Right hindlimb (tissue), 1 donor: ENCODE measurements around the gene SIGLEC15.

Source experiments
- DNase-seq: peaks from one replicate; pipeline ENCODE4 v3.0.0-alpha.2; 2018

Gene SIGLEC15

GRCh38 chr18:45887585-45887984 is 62.1 kb downstream of the SIGLEC15 start:
- no peak for DNase-seq

DNA sequence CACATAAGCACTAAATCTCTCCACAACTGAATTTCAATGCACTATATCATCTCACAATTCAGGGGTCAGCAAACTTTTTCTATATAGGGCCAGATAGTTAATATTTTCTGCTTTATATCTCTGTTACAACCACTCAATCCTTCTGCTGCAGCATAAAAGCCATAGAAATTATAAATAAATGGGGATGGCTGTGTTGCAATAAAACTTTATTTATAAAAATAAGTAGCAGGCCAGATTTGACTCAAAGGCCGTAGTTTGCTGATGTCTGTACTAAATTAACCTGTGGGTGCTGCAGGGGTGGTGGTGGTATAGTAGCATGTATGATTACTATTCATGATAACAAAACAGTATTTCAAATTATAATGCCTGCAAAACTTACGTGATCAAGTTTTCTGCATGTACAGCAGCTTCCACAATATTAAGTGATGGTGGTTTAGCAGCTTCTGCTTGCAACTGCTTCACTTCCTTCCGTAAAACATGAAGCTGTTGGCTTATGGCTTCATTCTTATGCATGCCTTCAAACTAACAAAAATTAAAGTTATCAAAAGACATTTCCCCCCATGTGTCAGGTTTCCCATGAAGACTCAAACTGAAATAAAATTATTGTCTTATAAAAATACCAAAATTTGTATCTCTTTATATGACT is 64.1 kb downstream of the SIGLEC15 start:
- no peak for DNase-seq

DNA sequence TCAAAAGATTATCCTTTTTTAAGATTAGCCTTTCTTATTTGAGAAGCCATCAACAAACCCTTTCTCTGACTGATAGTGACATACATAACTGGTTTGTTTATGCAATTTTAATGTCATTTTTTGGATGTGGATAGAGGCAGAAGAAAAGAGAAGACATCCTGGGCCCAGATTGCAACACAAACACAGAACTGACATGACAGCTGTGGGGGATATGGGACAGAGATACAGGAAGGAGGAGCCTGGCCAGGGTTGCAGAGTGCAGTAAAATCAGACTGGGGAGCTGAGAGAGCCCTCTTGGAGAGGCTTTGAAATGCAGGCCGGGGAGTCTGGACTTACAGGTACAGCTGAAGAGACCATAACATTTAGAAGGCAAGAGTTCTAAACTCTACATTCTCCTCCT is 65.1 kb downstream of the SIGLEC15 start:
- DNase-seq = no peak

DNA sequence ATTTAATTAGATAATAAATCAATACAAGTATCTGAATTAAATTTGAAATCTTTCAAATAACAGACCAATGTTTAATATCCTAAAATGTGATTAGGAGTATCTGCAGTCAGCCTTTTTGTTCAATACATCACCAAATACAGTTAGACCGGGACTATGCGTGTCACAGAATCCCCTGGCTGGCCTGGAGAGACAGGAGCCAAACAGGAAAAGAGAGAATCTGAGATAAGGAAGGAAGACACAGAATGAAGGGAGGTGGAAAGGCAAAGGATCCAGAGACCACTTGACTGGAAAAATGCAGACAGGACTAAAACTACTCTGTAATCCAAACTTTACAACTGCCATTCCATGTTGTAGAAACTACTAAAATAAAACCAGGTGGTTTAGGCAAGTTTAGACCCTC is 66.3 kb downstream of the SIGLEC15 start:
- no peak for DNase-seq
